Naive thymus-derived CD8-positive, alpha-beta T cell (primary cell): ENCODE measurements around the gene ATP8A2. TPM values are rescaled to one million over a fixed set of nuclear protein-coding genes. Genes with fewer than 3 reads are reported as not detected.

Experiments used
- ATAC-seq, 2 donors: fragments of 150-1000 bp; cut with Tn5 transposase in 1 of 2; sonication (Bioruptor Pico), chemical (Tn5 transposase) in 1 of 2; 1 replicate in 1 of 2; 2 replicates in 1 of 2; pipeline ENCODE4 v1.10.0; 2021; ENCODE audit warnings: mild to moderate bottlenecking in 2 of 2, moderate library complexity in 2 of 2
- POLR2A ChIA-PET: fragments of 350-600 bp; sonication (Branson Sonifier 250); formaldehyde crosslinking; loops from one replicate; lab custom pipeline; 2021; ENCODE audit warnings: antibody characterized with exemption; lab: Charles Lee
- DNase-seq, 10 donors: peaks; one replicate each; pipeline versions ENCODE4 v3.0.0 to v3.0.0-alpha.2; 2020 to 2022
- H3K27ac Mint-ChIP-seq, 10 donors: one replicate each; pipeline ENCODE4 v1.8.0; 2020 to 2022; ENCODE audit warnings: mild to moderate bottlenecking in 10 of 10, mixed read lengths in 10 of 10, moderate library complexity in 4 of 10, inconsistent platforms in 1 of 10
- H3K27me3 Mint-ChIP-seq, 5 donors: one replicate each; pipeline ENCODE4 v1.8.0; 2021 to 2022; ENCODE audit warnings: mixed read lengths in 5 of 5
- H3K36me3 Mint-ChIP-seq, 3 donors: one replicate each; pipeline ENCODE4 v1.8.0; 2020 to 2022; ENCODE audit warnings: mixed read lengths in 3 of 3, mild to moderate bottlenecking in 2 of 3, inconsistent platforms in 1 of 3
- H3K4me1 Mint-ChIP-seq, 4 donors: one replicate each; pipeline ENCODE4 v1.8.0; 2021 to 2022; ENCODE audit warnings: mixed read lengths in 4 of 4
- H3K4me3 Mint-ChIP-seq, 10 donors: one replicate each; pipeline ENCODE4 v1.8.0; 2020 to 2022; ENCODE audit warnings: mild to moderate bottlenecking in 10 of 10, mixed read lengths in 10 of 10, moderate library complexity in 6 of 10, inconsistent platforms in 1 of 10
- H3K9me3 Mint-ChIP-seq, 9 donors: one replicate each; pipeline ENCODE4 v1.8.0; 2020 to 2022; ENCODE audit warnings: mixed read lengths in 9 of 9, mild to moderate bottlenecking in 3 of 9, inconsistent platforms in 1 of 9, moderate library complexity in 1 of 9
- polyA plus RNA-seq, 3 donors: library from polyadenylated mRNA; unstranded; fragments of 300-500 nt; fragmentation: Illumina TruSeq; gene quantifications; one replicate each; pipeline ENCODE4 v1.2.3, GENCODE V29; 2021
- total RNA-seq, 8 experiments: library from RNA in 2 of 8; stranded (reverse) in 2 of 8; gene quantifications; one replicate each; pipeline ENCODE4 v1.2.3 and lab custom pipeline; 2021 to 2026

The ATP8A2 gene
- total and polyA plus RNA-seq, 5 experiments from 2014 or later: 0.69 to 3.8 (median 2.9) TPM

- no peak overlapping the region for H3K4me3 Mint-ChIP-seq
- peaks cover 0 to 4% (median 1%) of the 10 kb centered on the region in 4 donors for H3K4me1 Mint-ChIP-seq
- H3K9me3 Mint-ChIP-seq: peaks cover 0 to 2% (median 0%) of the 10 kb centered on the region in 9 donors
- H3K36me3 Mint-ChIP-seq: no peaks in the 10 kb centered on the region
- H3K27me3 Mint-ChIP-seq: peaks cover 0 to 2% (median 0%) of the 10 kb centered on the region in 5 donors
- ATAC-seq (no peak), DNase-seq (no peak)
- no peak overlapping the region for H3K27ac Mint-ChIP-seq
- POLR2A ChIA-PET: interaction anchor here (0.9 kb wide), 1 partner anchor 17 kb away, joined by 3 read pairs; no protein-coding TSS in a partner anchor
Measured at GRCh38 chr13:25857830-25858229, 486.1 kb downstream of the ATP8A2 start.

GRCh38 chr13:25859528-25859927 is 487.8 kb downstream of the ATP8A2 start:
- Mint-ChIP-seq H3K9me3 (peaks cover 0 to 2% (median 0%) of the 10 kb centered on the region in 9 donors), H3K36me3 (no peaks in the 10 kb centered on the region), H3K27ac (no peak overlapping the region), H3K27me3 (peaks cover 0 to 2% (median 0%) of the 10 kb centered on the region in 5 donors), H3K4me3 (no peak overlapping the region), H3K4me1 (peaks cover 0 to 4% (median 1%) of the 10 kb centered on the region in 4 donors)
- no peak for DNase-seq
- no peak for ATAC-seq
- POLR2A ChIA-PET: no interaction called here

- Mint-ChIP-seq H3K4me1 (peaks cover 0 to 4% (median 1%) of the 10 kb centered on the region in 4 donors), H3K27ac (no peak overlapping the region), H3K9me3 (peaks cover 0 to 2% (median 0%) of the 10 kb centered on the region in 9 donors), H3K4me3 (no peak overlapping the region), H3K36me3 (no peaks in the 10 kb centered on the region), H3K27me3 (peaks cover 0 to 2% (median 0%) of the 10 kb centered on the region in 5 donors)
- DNase-seq: no peak
- POLR2A ChIA-PET: no interaction called here
- ATAC-seq: no peak
Measured at GRCh38 chr13:25860265-25860664, 488.5 kb downstream of the ATP8A2 start.

GRCh38 chr13:25860862-25861261 is 489.1 kb downstream of the ATP8A2 start:
- H3K36me3 Mint-ChIP-seq: no peaks in the 10 kb centered on the region
- H3K9me3 Mint-ChIP-seq: peaks cover 0 to 2% (median 0%) of the 10 kb centered on the region in 9 donors

GRCh38 chr13:25862156-25862555 is 490.4 kb downstream of the ATP8A2 start:
- ATAC-seq (no peak), DNase-seq (no peak)
- H3K36me3 Mint-ChIP-seq: no peaks in the 10 kb centered on the region
- H3K9me3 Mint-ChIP-seq: no peaks in the 10 kb centered on the region
- POLR2A ChIA-PET: no interaction called here
- H3K27me3 Mint-ChIP-seq: peaks cover 0 to 2% (median 0%) of the 10 kb centered on the region in 5 donors
- H3K27ac Mint-ChIP-seq: peak overlapping the region in 1 of 10 donors; percentile 78
- no peak overlapping the region for H3K4me3 Mint-ChIP-seq
- H3K4me1 Mint-ChIP-seq: peaks cover 0 to 3% (median 1%) of the 10 kb centered on the region in 4 donors

More at GRCh38 chr13:25860862-25861261, 489.1 kb downstream of the ATP8A2 start:
- peaks cover 0 to 2% (median 0%) of the 10 kb centered on the region in 5 donors for H3K27me3 Mint-ChIP-seq
- H3K4me3 Mint-ChIP-seq: no peak overlapping the region
- peaks cover 0 to 3% (median 1%) of the 10 kb centered on the region in 4 donors for H3K4me1 Mint-ChIP-seq
- no peak overlapping the region for H3K27ac Mint-ChIP-seq
- DNase-seq (no peak), ATAC-seq (no peak)
- POLR2A ChIA-PET: no interaction called here

- DNase-seq: no peak
- no peaks in the 10 kb centered on the region for H3K36me3 Mint-ChIP-seq
- H3K9me3 Mint-ChIP-seq: no peaks in the 10 kb centered on the region
- H3K4me1 Mint-ChIP-seq: peaks cover 2 to 14% (median 4%) of the 10 kb centered on the region in 4 donors
- no peaks in the 10 kb centered on the region for H3K27me3 Mint-ChIP-seq
- no peak overlapping the region for H3K4me3 Mint-ChIP-seq
- POLR2A ChIA-PET: no interaction called here
- no peak overlapping the region for H3K27ac Mint-ChIP-seq
- ATAC-seq: no peak
Measured at GRCh38 chr13:25864116-25864515, 492.3 kb downstream of the ATP8A2 start.

GRCh38 chr13:25864936-25865335 is 493.2 kb downstream of the ATP8A2 start:
- H3K9me3 Mint-ChIP-seq: no peaks in the 10 kb centered on the region
- no peak overlapping the region for H3K27ac Mint-ChIP-seq
- DNase-seq (no peak), ATAC-seq (no peak)
- no peaks in the 10 kb centered on the region for H3K36me3 Mint-ChIP-seq
- H3K4me1 Mint-ChIP-seq: peaks cover 2 to 20% (median 8%) of the 10 kb centered on the region in 4 donors
- H3K4me3 Mint-ChIP-seq: no peak overlapping the region
- H3K27me3 Mint-ChIP-seq: no peaks in the 10 kb centered on the region
- POLR2A ChIA-PET: no interaction called here

- DNase-seq (no peak), ATAC-seq (no peak)
- H3K27ac Mint-ChIP-seq: no peak overlapping the region
- POLR2A ChIA-PET: no interaction called here
- H3K36me3 Mint-ChIP-seq: no peaks in the 10 kb centered on the region
- H3K9me3 Mint-ChIP-seq: no peaks in the 10 kb centered on the region
- H3K4me1 Mint-ChIP-seq: peaks cover 2 to 20% (median 8%) of the 10 kb centered on the region in 4 donors
- H3K27me3 Mint-ChIP-seq: no peaks in the 10 kb centered on the region
- no peak overlapping the region for H3K4me3 Mint-ChIP-seq
Measured at GRCh38 chr13:25865391-25865790, 493.6 kb downstream of the ATP8A2 start.

- Mint-ChIP-seq H3K27ac (no peak overlapping the region), H3K9me3 (no peaks in the 10 kb centered on the region), H3K4me1 (peaks cover 12 to 35% (median 23%) of the 10 kb centered on the region in 4 donors), H3K4me3 (no peak overlapping the region), H3K36me3 (no peaks in the 10 kb centered on the region), H3K27me3 (no peaks in the 10 kb centered on the region)
- ATAC-seq (no peak), DNase-seq (no peak)
- POLR2A ChIA-PET: interaction anchor here (0.6 kb wide), 1 partner anchor 174 kb away, joined by 3 read pairs; no protein-coding TSS in a partner anchor
Measured at GRCh38 chr13:25867038-25867437, 495.3 kb downstream of the ATP8A2 start.

GRCh38 chr13:25868490-25868889 is 496.7 kb downstream of the ATP8A2 start:
- Mint-ChIP-seq H3K4me1 (peaks cover 18 to 50% (median 35%) of the 10 kb centered on the region in 4 donors), H3K9me3 (no peaks in the 10 kb centered on the region), H3K36me3 (no peaks in the 10 kb centered on the region), H3K4me3 (peak overlapping the region in 3 of 10 donors; percentile 38 to 58 (median 54)), H3K27ac (peak overlapping the region in 6 of 10 donors; percentile 8 to 73 (median 63)), H3K27me3 (no peaks in the 10 kb centered on the region)
- ATAC-seq: no peak
- POLR2A ChIA-PET: no interaction called here
- no peak for DNase-seq

GRCh38 chr13:25869941-25870340 is 498.2 kb downstream of the ATP8A2 start:
- H3K27ac Mint-ChIP-seq: no peak overlapping the region
- no peak for DNase-seq
- POLR2A ChIA-PET: interaction anchor here (0.6 kb wide), 2 partner anchors 13 to 179 kb away, joined by 3 read pairs; no protein-coding TSS in a partner anchor
- H3K27me3 Mint-ChIP-seq: no peaks in the 10 kb centered on the region
- H3K9me3 Mint-ChIP-seq: peaks cover 0 to 12% (median 0%) of the 10 kb centered on the region in 9 donors
- H3K4me3 Mint-ChIP-seq: no peak overlapping the region
- peaks cover 29 to 64% (median 48%) of the 10 kb centered on the region in 4 donors for H3K4me1 Mint-ChIP-seq
- H3K36me3 Mint-ChIP-seq: peaks cover 0 to 5% (median 0%) of the 10 kb centered on the region in 3 donors
- ATAC-seq: no peak

- H3K4me3 Mint-ChIP-seq: no peak overlapping the region
- POLR2A ChIA-PET: interaction anchor here (0.6 to 1.4 kb wide), 2 partner anchors 17 to 82 kb away, joined by 3 read pairs; no protein-coding TSS in a partner anchor
- DNase-seq (no peak), ATAC-seq (no peak)
- H3K27me3 Mint-ChIP-seq: no peaks in the 10 kb centered on the region
- peaks cover 34 to 79% (median 62%) of the 10 kb centered on the region in 4 donors for H3K4me1 Mint-ChIP-seq
- H3K36me3 Mint-ChIP-seq: peaks cover 0 to 5% (median 0%) of the 10 kb centered on the region in 3 donors
- peaks cover 0 to 12% (median 0%) of the 10 kb centered on the region in 9 donors for H3K9me3 Mint-ChIP-seq
- peak overlapping the region in 5 of 10 donors; percentile 49 to 66 (median 58) for H3K27ac Mint-ChIP-seq
Measured at GRCh38 chr13:25871389-25872125, 499.8 kb downstream of the ATP8A2 start.
